ENCODE measurements around the gene MAST3.

GRCh38 chr19:18160493-18160970 lies 63.0 kb downstream of the MAST3 start:
- TF ChIP-seq, protein P1, sequence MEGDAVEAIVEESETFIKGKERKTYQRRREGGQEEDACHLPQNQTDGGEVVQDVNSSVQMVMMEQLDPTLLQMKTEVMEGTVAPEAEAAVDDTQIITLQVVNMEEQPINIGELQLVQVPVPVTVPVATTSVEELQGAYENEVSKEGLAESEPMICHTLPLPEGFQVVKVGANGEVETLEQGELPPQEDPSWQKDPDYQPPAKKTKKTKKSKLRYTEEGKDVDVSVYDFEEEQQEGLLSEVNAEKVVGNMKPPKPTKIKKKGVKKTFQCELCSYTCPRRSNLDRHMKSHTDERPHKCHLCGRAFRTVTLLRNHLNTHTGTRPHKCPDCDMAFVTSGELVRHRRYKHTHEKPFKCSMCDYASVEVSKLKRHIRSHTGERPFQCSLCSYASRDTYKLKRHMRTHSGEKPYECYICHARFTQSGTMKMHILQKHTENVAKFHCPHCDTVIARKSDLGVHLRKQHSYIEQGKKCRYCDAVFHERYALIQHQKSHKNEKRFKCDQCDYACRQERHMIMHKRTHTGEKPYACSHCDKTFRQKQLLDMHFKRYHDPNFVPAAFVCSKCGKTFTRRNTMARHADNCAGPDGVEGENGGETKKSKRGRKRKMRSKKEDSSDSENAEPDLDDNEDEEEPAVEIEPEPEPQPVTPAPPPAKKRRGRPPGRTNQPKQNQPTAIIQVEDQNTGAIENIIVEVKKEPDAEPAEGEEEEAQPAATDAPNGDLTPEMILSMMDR (CRISPR knock-in tag; IDR thresholded peaks at IDR 0.05), result no peak
- no peak for TF ChIP-seq TBX2 (CRISPR knock-in tag; IDR thresholded peaks at IDR 0.05; ENCODE audit: borderline replicate concordance)
- no peak for TF ChIP-seq EP300 (IDR thresholded peaks at IDR 0.05; ENCODE audit: low read depth in 2 of 2, low read length in 2 of 2)
- TF ChIP-seq EP300 (CRISPR knock-in tag; IDR thresholded peaks at IDR 0.05; ENCODE audit: borderline replicate concordance), result no peak
- no peak for TF ChIP-seq MAZ (IDR thresholded peaks at IDR 0.05; ENCODE audit: borderline replicate concordance, low read depth, low read length)
- TF ChIP-seq MAZ (CRISPR knock-in tag; IDR thresholded peaks at IDR 0.05; ENCODE audit: low read depth), result no peak
- no peak for TF ChIP-seq ZNF576 (CRISPR knock-in tag; IDR thresholded peaks at IDR 0.05)
- no peak for TF ChIP-seq ISL2 (CRISPR knock-in tag; IDR thresholded peaks at IDR 0.05)
- TF ChIP-seq, protein P2, sequence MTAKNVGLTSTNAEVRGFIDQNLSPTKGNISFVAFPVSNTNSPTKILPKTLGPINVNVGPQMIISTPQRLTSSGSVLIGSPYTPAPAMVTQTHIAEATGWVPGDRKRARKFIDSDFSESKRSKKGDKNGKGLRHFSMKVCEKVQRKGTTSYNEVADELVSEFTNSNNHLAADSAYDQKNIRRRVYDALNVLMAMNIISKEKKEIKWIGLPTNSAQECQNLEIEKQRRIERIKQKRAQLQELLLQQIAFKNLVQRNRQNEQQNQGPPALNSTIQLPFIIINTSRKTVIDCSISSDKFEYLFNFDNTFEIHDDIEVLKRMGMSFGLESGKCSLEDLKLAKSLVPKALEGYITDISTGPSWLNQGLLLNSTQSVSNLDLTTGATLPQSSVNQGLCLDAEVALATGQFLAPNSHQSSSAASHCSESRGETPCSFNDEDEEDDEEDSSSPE (CRISPR knock-in tag; IDR thresholded peaks at IDR 0.05), result no peak

All from HepG2 (cell line).